GM23338 (cell line): ENCODE measurements around the gene ZNF778. TPM values are rescaled to one million over a fixed set of nuclear protein-coding genes. Genes with fewer than 3 reads are reported as not detected.
"Not testable (repeated sequence)": the region's sequence is repeated elsewhere in the genome, so short reads cannot be mapped to it uniquely, and the experiment has no call there.

Experiments used
- ATAC-seq: fragments of 200-7000 bp; cut with Tn5 transposase; 3 replicates; pipeline ENCODE4 v1.9.1; 2020
- DNase-seq: peaks from one replicate; pipeline ENCODE4 v3.0.0-alpha.2; 2015; ENCODE audit warnings: low spot score
- H2AFZ ChIP-seq: fragments of 200-600 bp; sonication (generic); 2 replicates; pipeline ENCODE4 v1.8.0; 2016; ENCODE audit warnings: antibody characterized with exemption, mild to moderate bottlenecking, moderate library complexity
- H3F3A ChIP-seq: fragments of 200-600 bp; sonication (generic); replicated peaks from 2 replicates; pipeline ENCODE4 v1.8.0; 2017; ENCODE audit warnings: antibody characterized with exemption, mixed run types, low read depth
- H3K27ac ChIP-seq: fragments of 200-600 bp; sonication (generic); 2 replicates; pipeline ENCODE4 v1.6.1; 2016; ENCODE audit warnings: low read depth
- H3K27me3 ChIP-seq: fragments of 200-600 bp; sonication (generic); 2 replicates; pipeline ENCODE4 v1.8.0; 2016; ENCODE audit warnings: mild to moderate bottlenecking, mixed run types, moderate library complexity; ENCODE audit not compliant: insufficient read depth
- H3K36me3 ChIP-seq: fragments of 200-600 bp; sonication (generic); 2 replicates; pipeline ENCODE4 v1.8.0; 2016; ENCODE audit warnings: mild to moderate bottlenecking; ENCODE audit not compliant: insufficient read depth
- H3K4me1 ChIP-seq: fragments of 200-600 bp; sonication (generic); 2 replicates; pipeline ENCODE4 v1.8.0; 2016; ENCODE audit warnings: mild to moderate bottlenecking, moderate library complexity; ENCODE audit not compliant: insufficient read depth
- H3K4me2 ChIP-seq: fragments of 200-600 bp; sonication (generic); 2 replicates; pipeline ENCODE4 v1.7.1; 2017; ENCODE audit warnings: mixed run types
- H3K4me3 ChIP-seq: fragments of 200-600 bp; sonication (generic); 2 replicates; pipeline ENCODE4 v1.6.1; 2016; ENCODE audit warnings: mixed run types
- H3K79me2 ChIP-seq: fragments of 200-600 bp; sonication (generic); replicated peaks from 2 replicates; pipeline ENCODE4 v1.8.0; 2017; ENCODE audit warnings: mild to moderate bottlenecking; ENCODE audit not compliant: insufficient read depth
- H3K9me2 ChIP-seq: fragments of 200-600 bp; sonication (generic); 2 replicates; pipeline ENCODE4 v1.8.0; 2017; ENCODE audit not compliant: insufficient read depth
- H4K20me1 ChIP-seq: fragments of 200-600 bp; sonication (generic); replicated peaks from 2 replicates; pipeline ENCODE4 v1.8.0; 2017; ENCODE audit warnings: mild to moderate bottlenecking; ENCODE audit not compliant: insufficient read depth
- H3K27ac Mint-ChIP-seq: 2 replicates; pipeline ENCODE4 v1.8.0; 2020; ENCODE audit warnings: inconsistent platforms, mild to moderate bottlenecking, moderate library complexity, mixed read lengths
- H3K27me3 Mint-ChIP-seq: 3 replicates; pipeline ENCODE4 v1.8.0; 2022; ENCODE audit warnings: low read depth, mild to moderate bottlenecking, moderate library complexity, mixed read lengths, inconsistent platforms; ENCODE audit not compliant: insufficient read depth, poor library complexity
- H3K36me3 Mint-ChIP-seq: 3 replicates; pipeline ENCODE4 v1.8.0; 2021; ENCODE audit warnings: low read depth, mild to moderate bottlenecking, inconsistent platforms, moderate library complexity, mixed read lengths
- H3K4me1 Mint-ChIP-seq: 3 replicates; pipeline ENCODE4 v1.8.0; 2020; ENCODE audit warnings: mild to moderate bottlenecking, inconsistent platforms, mixed read lengths
- H3K4me3 Mint-ChIP-seq: 3 replicates; pipeline ENCODE4 v1.8.0; 2021; ENCODE audit warnings: moderate library complexity, mild to moderate bottlenecking, inconsistent platforms, mixed read lengths
- H3K9me3 Mint-ChIP-seq: 3 replicates; pipeline ENCODE4 v1.8.0; 2020; ENCODE audit warnings: moderate library complexity, mild to moderate bottlenecking, inconsistent platforms, mixed read lengths
- CREB1 ChIP-seq: fragments of 250-450 bp; sonication (Bioruptor Pico); IDR thresholded peaks from 2 replicates; pipeline ENCODE4 v1.5.0; 2020; ENCODE audit warnings: low read depth, mild to moderate bottlenecking, moderate library complexity
- EZH2 ChIP-seq: fragments of 200-600 bp; sonication (generic); IDR thresholded peaks from one replicate; pipeline ENCODE4 v1.8.0; 2017; ENCODE audit warnings: antibody characterized with exemption, mild to moderate bottlenecking, low read depth; ENCODE audit not compliant: unreplicated experiment
- EZH2phosphoT487 ChIP-seq: fragments of 200-600 bp; sonication (generic); IDR thresholded peaks from one replicate; pipeline ENCODE4 v1.8.1; 2018; ENCODE audit warnings: antibody characterized with exemption; ENCODE audit not compliant: unreplicated experiment
- JUNB ChIP-seq: IDR thresholded peaks from one replicate; pipeline ENCODE4 v1.6.1; 2016; ENCODE audit warnings: antibody characterized with exemption; ENCODE audit not compliant: unreplicated experiment
- NANOG ChIP-seq: IDR thresholded peaks from 2 replicates; pipeline ENCODE4 v1.6.1; 2016; ENCODE audit warnings: antibody characterized with exemption, borderline replicate concordance
- POLR2AphosphoS5 ChIP-seq: IDR thresholded peaks from 2 replicates; pipeline ENCODE4 v1.6.1; 2016; ENCODE audit warnings: antibody characterized with exemption, low read depth
- REST ChIP-seq: IDR thresholded peaks from one replicate; pipeline ENCODE4 v1.6.1; 2018; ENCODE audit warnings: antibody characterized with exemption; ENCODE audit not compliant: unreplicated experiment
- STAT1 ChIP-seq: IDR thresholded peaks from one replicate; pipeline ENCODE4 v1.6.1; 2016; ENCODE audit warnings: antibody characterized with exemption; ENCODE audit not compliant: unreplicated experiment
- ZNF114 ChIP-seq: fragments of 250-450 bp; sonication (Bioruptor Pico); IDR thresholded peaks from 2 replicates; pipeline ENCODE4 v1.5.0; 2020; ENCODE audit warnings: mild to moderate bottlenecking, moderate library complexity
- polyA plus RNA-seq: library from polyadenylated mRNA; unstranded; fragments of >200 nt; fragmentation: Nextera tagmentation; extraction: Ambion mirVana; gene quantifications from 2 replicates; pipeline ENCODE4 v1.2.1, GENCODE V29; 2016
- total RNA-seq: library from RNA; depleted of rRNA; stranded (reverse); fragments of >200 nt; shearing (Covaris generic); gene quantifications from 2 replicates; pipeline ENCODE4 v1.2.3, GENCODE V29; 2014
- TF ChIP-seq, protein P1 (sequence below): IDR thresholded peaks from 2 replicates; pipeline ENCODE4 v1.6.1; 2016; ENCODE audit warnings: antibody characterized with exemption

Gene ZNF778
- total and polyA plus RNA-seq, 2 experiments from 2014 or later = 7.9 to 43.4 TPM

GRCh38 chr16:89191901-89192185, 25.7 kb upstream of the ZNF778 start:
- H3K36me3 ChIP-seq = no peaks in the 10 kb centered on the region
- DNase-seq = no peak
- peak overlapping the region; percentile 79 for H3K4me2 ChIP-seq
- Mint-ChIP-seq H3K27me3 (peaks cover 19% of the 10 kb centered on the region), H3K4me3 (no peak overlapping the region), H3K36me3 (no peaks in the 10 kb centered on the region), H3K27ac (no peak overlapping the region), H3K9me3 (peaks cover 8% of the 10 kb centered on the region; the same call in 2 of the 3 replicates), H3K4me1 (no peaks in the 10 kb centered on the region)
- peak overlapping the region; percentile 64 for H3K4me3 ChIP-seq
- H2AFZ ChIP-seq = 0 out of 2 replicates have a peak overlapping the region, but pooled peaks have one; percentile 66
- no peak overlapping the region for H3K27ac ChIP-seq
- no peaks in the 10 kb centered on the region for H3K9me2 ChIP-seq
- H3F3A ChIP-seq = no peaks in the 10 kb centered on the region
- H4K20me1 ChIP-seq = no peaks in the 10 kb centered on the region
- ATAC-seq = no peak; the same call in 2 of the 3 replicates
- H3K79me2 ChIP-seq = no peaks in the 10 kb centered on the region
- TF ChIP-seq ZNF114 (no peak), CREB1 (CRISPR knock-in tag) (no peak), EZH2phosphoT487 (no peak), STAT1 (no peak), JUNB (no peak), EZH2 (no peak), NANOG (no peak), REST (no peak), POLR2AphosphoS5 (no peak)
- TF ChIP-seq, protein P1, sequence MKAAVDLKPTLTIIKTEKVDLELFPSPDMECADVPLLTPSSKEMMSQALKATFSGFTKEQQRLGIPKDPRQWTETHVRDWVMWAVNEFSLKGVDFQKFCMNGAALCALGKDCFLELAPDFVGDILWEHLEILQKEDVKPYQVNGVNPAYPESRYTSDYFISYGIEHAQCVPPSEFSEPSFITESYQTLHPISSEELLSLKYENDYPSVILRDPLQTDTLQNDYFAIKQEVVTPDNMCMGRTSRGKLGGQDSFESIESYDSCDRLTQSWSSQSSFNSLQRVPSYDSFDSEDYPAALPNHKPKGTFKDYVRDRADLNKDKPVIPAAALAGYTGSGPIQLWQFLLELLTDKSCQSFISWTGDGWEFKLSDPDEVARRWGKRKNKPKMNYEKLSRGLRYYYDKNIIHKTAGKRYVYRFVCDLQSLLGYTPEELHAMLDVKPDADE = no peak
- no peaks in the 10 kb centered on the region for H3K4me1 ChIP-seq
- H3K27me3 ChIP-seq = no peaks in the 10 kb centered on the region

- H3K4me3 ChIP-seq = peak overlapping the region; percentile 64
- not testable (repeated sequence) for H3K27me3 ChIP-seq, H3K36me3 ChIP-seq, H3F3A ChIP-seq, H3K4me1 Mint-ChIP-seq, H3K9me2 ChIP-seq, H4K20me1 ChIP-seq, H3K9me3 Mint-ChIP-seq, H3K36me3 Mint-ChIP-seq, H3K27ac ChIP-seq, H3K4me1 ChIP-seq, H3K79me2 ChIP-seq, H3K27ac Mint-ChIP-seq, H3K4me3 Mint-ChIP-seq
- peak overlapping the region; percentile 79 for H3K4me2 ChIP-seq
- DNase-seq (peak; percentile 89), ATAC-seq (peak; percentile 55)
- H2AFZ ChIP-seq = 0 out of 2 replicates have a peak overlapping the region, but pooled peaks have one; percentile 66
- peaks cover 17% of the 10 kb centered on the region for H3K27me3 Mint-ChIP-seq
Measured at GRCh38 chr16:89192186-89192955, 25.1 kb upstream of the ZNF778 start.
